MV-4-11 (cell line): ENCODE measurements around the gene SLC39A7.

Experiments
- DNase-seq: peaks from one replicate; lab custom pipeline; 2025; lab: John Stamatoyannopoulos, UW

Gene SLC39A7

GRCh38 chr6:33170176-33171015 lies 30.3 kb upstream of the SLC39A7 start:
- no peak for DNase-seq

- DNase-seq, result no peak
Measured at GRCh38 chr6:33171016-33171879, 29.4 kb upstream of the SLC39A7 start.

- DNase-seq, result no peak
Measured at GRCh38 chr6:33171880-33172687, 28.6 kb upstream of the SLC39A7 start.

- DNase-seq, result no peak
Measured at GRCh38 chr6:33172688-33173534, 27.8 kb upstream of the SLC39A7 start.

GRCh38 chr6:33173535-33174180 lies 27.0 kb upstream of the SLC39A7 start:
- no peak for DNase-seq

- no peak for DNase-seq
Measured at GRCh38 chr6:33174784-33175183, 25.9 kb upstream of the SLC39A7 start.

- no peak for DNase-seq
Measured at GRCh38 chr6:33175436-33176069, 25.1 kb upstream of the SLC39A7 start.

GRCh38 chr6:33176906-33177305 lies 23.8 kb upstream of the SLC39A7 start:
- no peak for DNase-seq

GRCh38 chr6:33177552-33178446 lies 22.9 kb upstream of the SLC39A7 start:
- DNase-seq, result no peak

GRCh38 chr6:33178755-33179475 lies 21.8 kb upstream of the SLC39A7 start:
- no peak for DNase-seq

GRCh38 chr6:33181141-33181540 lies 19.5 kb upstream of the SLC39A7 start:
- no peak for DNase-seq

- DNase-seq, result peak; percentile 65
Measured at GRCh38 chr6:33183071-33183683, 17.5 kb upstream of the SLC39A7 start.

GRCh38 chr6:33185190-33185589 lies 15.5 kb upstream of the SLC39A7 start:
- DNase-seq, result no peak

- no peak for DNase-seq
Measured at GRCh38 chr6:33185654-33186187, 14.9 kb upstream of the SLC39A7 start.

GRCh38 chr6:33187809-33188208 lies 12.9 kb upstream of the SLC39A7 start:
- DNase-seq, result no peak

GRCh38 chr6:33189164-33189563 lies 11.5 kb upstream of the SLC39A7 start:
- DNase-seq, result no peak

GRCh38 chr6:33189625-33190448 lies 10.8 kb upstream of the SLC39A7 start:
- no peak for DNase-seq
